Thoracic aorta (tissue), 2 donors: ENCODE measurements around the gene WDR38. TPM values are rescaled to one million over a fixed set of nuclear protein-coding genes. Genes with fewer than 3 reads are reported as not detected.
A peak's percentile ranks its signal among the peaks of the same experiment; 100 is the strongest.

Experiments
- ATAC-seq: fragments of 150-250 bp; one replicate; pipeline ENCODE4 v1.8.0; 2017; ENCODE audit warnings: low read depth; ENCODE audit not compliant: insufficient number of reproducible peaks, low FRiP score
- DNase-seq: peaks from one replicate; pipeline ENCODE4 v3.0.0-alpha.2; 2020; ENCODE audit warnings: low spot score
- H3K27ac ChIP-seq, 2 donors: fragments of 200-600 bp; sonication (generic); 1 replicate in 1 of 2; 2 replicates in 1 of 2; pipeline ENCODE4 v1.5.1; 2016; ENCODE audit warnings: mild to moderate bottlenecking in 2 of 2, moderate library complexity in 2 of 2
- H3K27me3 ChIP-seq: fragments of 200-600 bp; sonication (generic); replicated peaks from 2 replicates; pipeline ENCODE4 v1.6.0; 2016; ENCODE audit warnings: mild to moderate bottlenecking; ENCODE audit not compliant: insufficient read depth
- H3K36me3 ChIP-seq: fragments of 200-600 bp; sonication (generic); one replicate; pipeline ENCODE4 v1.5.1; 2016
- H3K4me1 ChIP-seq, 2 donors: fragments of 200-600 bp; sonication (generic); 1 replicate in 1 of 2; 2 replicates in 1 of 2; pipeline versions ENCODE4 v1.5.1 to v1.6.0; 2016; ENCODE audit warnings: low read depth in 2 of 2, mild to moderate bottlenecking in 1 of 2; ENCODE audit not compliant: control insufficient read depth in 1 of 2
- H3K4me3 ChIP-seq: fragments of 200-600 bp; sonication (generic); 2 replicates; pipeline ENCODE4 v1.5.1; 2016; ENCODE audit warnings: mild to moderate bottlenecking
- H3K9me3 ChIP-seq: fragments of 200-600 bp; sonication (generic); 2 replicates; pipeline ENCODE4 v1.5.1; 2016
- total RNA-seq, 2 donors: library from RNA; depleted of rRNA; stranded (reverse); fragments of >200 nt; gene quantifications; one replicate each; pipeline versions ENCODE4 v1.1.0 to v1.2.3, GENCODE V29; 2016
- TF ChIP-seq, protein P1 (sequence below): fragments of 200-600 bp; sonication (generic); IDR thresholded peaks from one replicate; pipeline ENCODE4 v1.5.1; 2019; ENCODE audit warnings: antibody characterized with exemption

The WDR38 gene
- total RNA-seq, 2 donors from 2014 or later: not detected

DNA sequence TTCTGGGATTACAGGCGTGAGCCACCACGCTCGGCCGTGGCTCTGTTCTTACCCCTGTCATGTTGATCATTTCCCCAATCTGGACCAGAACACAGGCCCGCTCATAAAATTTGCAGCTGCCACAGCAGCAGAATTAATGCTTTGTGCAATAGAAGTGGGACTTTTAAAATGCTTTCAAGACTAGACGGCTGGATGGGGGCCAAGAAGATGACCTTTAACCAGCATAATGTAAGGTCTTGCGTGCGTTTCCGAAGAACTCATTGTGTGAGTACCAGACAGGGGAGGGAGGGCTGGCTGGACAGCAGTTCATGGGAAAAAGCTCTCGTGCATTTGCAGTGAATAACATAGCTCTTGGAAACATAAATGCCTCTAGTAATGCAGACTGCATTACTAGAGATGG, 3.5 kb upstream of the WDR38 start:
- no peaks in the 10 kb centered on the region for H3K27me3 ChIP-seq
- H3K4me1 ChIP-seq: peaks cover 9 to 16% of the 10 kb centered on the region in 2 donors
- no peak for DNase-seq
- TF ChIP-seq, protein P1, sequence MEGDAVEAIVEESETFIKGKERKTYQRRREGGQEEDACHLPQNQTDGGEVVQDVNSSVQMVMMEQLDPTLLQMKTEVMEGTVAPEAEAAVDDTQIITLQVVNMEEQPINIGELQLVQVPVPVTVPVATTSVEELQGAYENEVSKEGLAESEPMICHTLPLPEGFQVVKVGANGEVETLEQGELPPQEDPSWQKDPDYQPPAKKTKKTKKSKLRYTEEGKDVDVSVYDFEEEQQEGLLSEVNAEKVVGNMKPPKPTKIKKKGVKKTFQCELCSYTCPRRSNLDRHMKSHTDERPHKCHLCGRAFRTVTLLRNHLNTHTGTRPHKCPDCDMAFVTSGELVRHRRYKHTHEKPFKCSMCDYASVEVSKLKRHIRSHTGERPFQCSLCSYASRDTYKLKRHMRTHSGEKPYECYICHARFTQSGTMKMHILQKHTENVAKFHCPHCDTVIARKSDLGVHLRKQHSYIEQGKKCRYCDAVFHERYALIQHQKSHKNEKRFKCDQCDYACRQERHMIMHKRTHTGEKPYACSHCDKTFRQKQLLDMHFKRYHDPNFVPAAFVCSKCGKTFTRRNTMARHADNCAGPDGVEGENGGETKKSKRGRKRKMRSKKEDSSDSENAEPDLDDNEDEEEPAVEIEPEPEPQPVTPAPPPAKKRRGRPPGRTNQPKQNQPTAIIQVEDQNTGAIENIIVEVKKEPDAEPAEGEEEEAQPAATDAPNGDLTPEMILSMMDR: no peak
- no peak overlapping the region for H3K27ac ChIP-seq
- no peak overlapping the region for H3K4me3 ChIP-seq
- no peaks in the 10 kb centered on the region for H3K9me3 ChIP-seq
- ATAC-seq: no peak
- H3K36me3 ChIP-seq: no peaks in the 10 kb centered on the region

DNA sequence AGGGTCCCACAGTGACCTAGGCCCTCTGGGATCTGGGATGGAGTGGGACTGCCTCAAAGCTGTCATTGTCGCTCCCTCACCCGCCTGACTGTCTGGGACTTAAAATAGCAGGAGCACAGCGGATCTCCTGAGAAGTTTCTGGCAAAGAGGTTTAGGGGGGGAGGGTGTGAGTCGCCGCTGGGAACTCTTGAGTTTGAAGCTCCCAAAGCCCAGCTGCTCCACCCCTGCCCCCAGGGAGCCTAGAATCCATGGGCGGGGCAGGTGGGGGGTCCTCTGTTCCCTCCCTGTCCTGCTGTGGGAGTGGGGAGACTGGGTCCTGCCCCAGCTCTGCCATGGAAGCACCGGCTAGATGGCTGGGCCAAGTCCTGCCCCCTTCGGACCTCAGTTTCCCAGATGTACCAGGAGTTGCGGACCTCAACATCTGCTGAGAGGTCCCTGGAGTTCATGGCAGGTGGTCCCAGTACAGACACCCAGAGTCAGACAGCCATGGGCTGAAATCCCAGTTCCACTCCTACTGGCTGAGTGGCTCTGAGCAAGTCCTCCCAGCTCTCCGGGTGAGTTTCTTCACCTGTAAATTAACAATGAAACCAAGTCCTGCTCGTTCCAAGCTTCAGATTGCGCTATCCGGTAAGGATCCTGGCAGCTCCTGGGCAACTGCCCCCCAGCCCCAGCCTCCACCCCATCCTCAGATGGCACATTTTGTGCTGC, 985 bp upstream of the WDR38 start:
- H3K27me3 ChIP-seq: no peaks in the 10 kb centered on the region
- peak overlapping the region; percentile 78 for H3K4me3 ChIP-seq
- no peak for ATAC-seq
- TF ChIP-seq, protein P1: no peak
- H3K9me3 ChIP-seq: no peaks in the 10 kb centered on the region
- H3K36me3 ChIP-seq: peaks cover 6% of the 10 kb centered on the region
- H3K27ac ChIP-seq: no peak overlapping the region
- DNase-seq: no peak
- peaks cover 9 to 16% of the 10 kb centered on the region in 2 donors for H3K4me1 ChIP-seq

DNA sequence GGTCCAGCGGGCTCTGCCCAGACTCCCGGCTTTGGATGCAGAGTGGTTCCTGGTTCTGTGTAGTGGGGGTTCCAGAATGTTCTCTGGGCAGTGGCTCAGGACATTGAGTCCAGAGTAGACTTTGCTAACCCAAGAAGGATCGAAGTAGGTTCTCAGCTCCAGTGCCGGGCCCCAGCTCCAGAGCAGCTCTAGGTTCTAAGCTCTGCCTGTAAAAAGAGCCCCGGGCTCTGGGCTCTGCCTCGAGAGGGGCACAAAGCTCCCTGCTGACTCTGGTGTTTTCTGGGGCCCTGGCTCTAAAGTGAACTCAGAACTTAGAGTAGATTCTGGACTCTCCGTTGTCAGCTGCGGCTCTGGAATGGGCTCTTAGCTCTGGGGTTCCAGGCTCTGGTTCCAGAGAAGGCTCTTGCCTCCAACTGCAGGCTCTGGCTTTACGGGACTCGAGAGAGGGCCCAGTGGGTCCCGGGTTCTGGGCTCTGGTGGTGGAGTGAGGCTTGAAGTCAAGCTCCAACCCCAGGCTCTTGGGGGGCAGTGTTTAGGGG, 414 bp downstream of the WDR38 start:
- ATAC-seq (peak; percentile 5), DNase-seq (no peak)
- H3K4me3 ChIP-seq: peak overlapping the region; percentile 78
- no peaks in the 10 kb centered on the region for H3K27me3 ChIP-seq
- peaks cover 9 to 16% of the 10 kb centered on the region in 2 donors for H3K4me1 ChIP-seq
- H3K27ac ChIP-seq: peak overlapping the region; percentile 45 to 48
- no peaks in the 10 kb centered on the region for H3K9me3 ChIP-seq
- peaks cover 17% of the 10 kb centered on the region for H3K36me3 ChIP-seq
- TF ChIP-seq, protein P1: no peak

DNA sequence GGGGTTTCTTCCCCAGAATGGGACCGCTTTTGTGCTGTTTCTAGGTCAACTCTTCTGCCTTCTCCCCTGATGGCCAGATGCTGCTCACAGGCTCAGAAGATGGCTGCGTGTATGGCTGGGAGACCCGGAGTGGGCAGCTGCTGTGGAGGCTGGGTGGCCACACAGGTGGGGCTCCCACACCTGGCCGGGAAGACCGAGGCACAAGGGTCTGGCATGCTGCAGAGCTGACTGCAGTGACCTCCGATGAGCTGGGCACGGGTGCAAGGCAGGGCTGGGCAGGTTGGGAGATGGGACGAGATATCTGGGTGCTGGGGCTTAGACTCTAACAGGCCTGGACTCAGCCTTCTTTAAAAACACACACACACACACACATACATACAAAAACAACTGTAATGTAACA, 901 bp downstream of the WDR38 start:
- Histone ChIP-seq H3K9me3 (no peaks in the 10 kb centered on the region), H3K36me3 (peaks cover 22% of the 10 kb centered on the region), H3K27me3 (no peaks in the 10 kb centered on the region), H3K4me1 (peaks cover 9 to 16% of the 10 kb centered on the region in 2 donors), H3K27ac (no peak overlapping the region), H3K4me3 (no peak overlapping the region)
- no peak for DNase-seq
- TF ChIP-seq, protein P1: no peak
- no peak for ATAC-seq

DNA sequence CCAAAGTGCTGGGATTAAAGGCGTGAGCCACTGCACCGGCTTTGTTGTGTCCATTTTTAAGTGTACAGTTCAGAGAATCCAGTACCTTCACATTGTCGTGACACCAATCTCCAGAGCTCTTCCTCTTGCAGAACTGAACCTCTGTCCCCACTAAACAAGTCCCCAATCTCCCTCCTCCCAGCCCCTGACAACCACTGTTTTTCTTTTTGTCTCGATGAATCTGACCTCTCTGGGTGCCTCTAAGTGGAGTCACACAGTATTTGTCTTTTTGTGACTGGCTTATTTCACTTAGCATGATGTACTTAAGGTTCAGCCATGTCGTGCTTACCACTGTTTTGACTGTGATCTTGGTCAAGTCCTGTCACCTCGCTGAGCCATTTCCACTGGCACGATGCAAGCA, 1.6 kb downstream of the WDR38 start:
- Histone ChIP-seq H3K9me3 (no peaks in the 10 kb centered on the region), H3K36me3 (peaks cover 29% of the 10 kb centered on the region), H3K27me3 (no peaks in the 10 kb centered on the region), H3K4me3 (no peak overlapping the region), H3K27ac (no peak overlapping the region), H3K4me1 (peaks cover 9 to 18% of the 10 kb centered on the region in 2 donors)
- DNase-seq (no peak), ATAC-seq (no peak)
- TF ChIP-seq, protein P1: no peak
